Neural progenitor cell (in vitro differentiated cells): ENCODE data around the gene ST7. TPM values are rescaled to one million over a fixed set of nuclear protein-coding genes. Genes with fewer than 3 reads are reported as not detected.

Experiments used
- DNase-seq: peaks from one replicate; pipeline ENCODE4 v3.0.0-alpha.2; 2016; ENCODE audit warnings: low spot score
- H2AFZ ChIP-seq: fragments of 200-600 bp; sonication (generic); replicated peaks from 2 replicates; pipeline ENCODE4 v1.6.1; 2016; ENCODE audit warnings: antibody characterized with exemption
- H3F3A ChIP-seq: fragments of 200-600 bp; sonication (generic); 2 replicates; pipeline ENCODE4 v1.6.1; 2016; ENCODE audit warnings: antibody characterized with exemption, low read depth
- H3K27ac ChIP-seq: fragments of 200-600 bp; sonication (generic); 2 replicates; pipeline ENCODE4 v1.5.1; 2016; ENCODE audit warnings: mild to moderate bottlenecking
- H3K27me3 ChIP-seq: fragments of 200-600 bp; sonication (generic); 2 replicates; pipeline ENCODE4 v1.6.1; 2016; ENCODE audit warnings: mild to moderate bottlenecking, moderate library complexity
- H3K36me3 ChIP-seq: fragments of 200-600 bp; sonication (generic); 2 replicates; pipeline ENCODE4 v1.5.1; 2016
- H3K4me1 ChIP-seq: fragments of 200-600 bp; sonication (generic); 2 replicates; pipeline ENCODE4 v1.6.1; 2016; ENCODE audit warnings: mixed run types
- H3K4me2 ChIP-seq: fragments of 200-600 bp; sonication (generic); 2 replicates; pipeline ENCODE4 v1.6.1; 2016
- H3K4me3 ChIP-seq: fragments of 200-600 bp; sonication (generic); 2 replicates; pipeline ENCODE4 v1.5.1; 2016
- H3K79me2 ChIP-seq: fragments of 200-600 bp; sonication (generic); 2 replicates; pipeline ENCODE4 v1.6.1; 2016; ENCODE audit warnings: low read depth
- H3K9ac ChIP-seq: fragments of 200-600 bp; sonication (generic); 2 replicates; pipeline ENCODE4 v1.6.1; 2016
- H3K9me3 ChIP-seq: fragments of 200-600 bp; sonication (generic); 2 replicates; pipeline ENCODE4 v1.5.1; 2016; ENCODE audit warnings: low read depth
- H4K20me1 ChIP-seq: fragments of 200-600 bp; sonication (generic); 2 replicates; pipeline ENCODE4 v1.6.1; 2016; ENCODE audit warnings: low read depth
- H3K27ac Mint-ChIP-seq: 3 replicates; pipeline ENCODE4 v1.8.0; 2021; ENCODE audit warnings: mixed read lengths
- H3K27me3 Mint-ChIP-seq: 2 replicates; pipeline ENCODE4 v1.8.0; 2022; ENCODE audit warnings: low read depth, mild to moderate bottlenecking, inconsistent platforms, moderate library complexity, mixed read lengths; ENCODE audit not compliant: insufficient read depth
- H3K36me3 Mint-ChIP-seq: 3 replicates; pipeline ENCODE4 v1.8.0; 2021; ENCODE audit warnings: mixed read lengths
- H3K4me1 Mint-ChIP-seq: 3 replicates; pipeline ENCODE4 v1.8.0; 2021; ENCODE audit warnings: mixed read lengths
- H3K4me3 Mint-ChIP-seq: 3 replicates; pipeline ENCODE4 v1.8.0; 2021; ENCODE audit warnings: mild to moderate bottlenecking, moderate library complexity, mixed read lengths
- H3K9me3 Mint-ChIP-seq: 3 replicates; pipeline ENCODE4 v1.8.0; 2020; ENCODE audit warnings: mixed read lengths
- EZH2 ChIP-seq: fragments of 200-600 bp; sonication (generic); IDR thresholded peaks from 2 replicates; pipeline ENCODE4 v1.6.1; 2017; ENCODE audit warnings: antibody characterized with exemption, mild to moderate bottlenecking, moderate library complexity
- EZH2phosphoT487 ChIP-seq: fragments of 200-600 bp; sonication (generic); IDR thresholded peaks from 2 replicates; pipeline ENCODE4 v1.6.1; 2017; ENCODE audit warnings: antibody characterized with exemption
- total RNA-seq: library from RNA; depleted of rRNA; stranded (reverse); fragments of >200 nt; gene quantifications from 2 replicates; pipeline ENCODE4 v1.2.3, GENCODE V29; 2015; ENCODE audit warnings: low replicate concordance
- TF ChIP-seq, protein P1 (sequence below): fragments of 200-600 bp; sonication (generic); IDR thresholded peaks from 2 replicates; pipeline ENCODE4 v1.5.1; 2017; ENCODE audit warnings: antibody characterized with exemption, mild to moderate bottlenecking

ST7 gene
- total RNA-seq, 1 donor from 2014 or later, result 5.8 TPM

- Histone ChIP-seq H3F3A (no peaks in the 10 kb centered on the region), H3K79me2 (no peaks in the 10 kb centered on the region), H3K4me3 (no peak overlapping the region), H3K4me2 (no peak overlapping the region), H3K36me3 (no peaks in the 10 kb centered on the region), H3K27me3 (no peaks in the 10 kb centered on the region), H3K9me3 (no peaks in the 10 kb centered on the region), H3K9ac (no peak overlapping the region), H2AFZ (no peak overlapping the region), H4K20me1 (no peaks in the 10 kb centered on the region), H3K4me1 (no peaks in the 10 kb centered on the region), H3K27ac (no peak overlapping the region)
- no peak overlapping the region for H3K27ac Mint-ChIP-seq
- no peaks in the 10 kb centered on the region for H3K9me3 Mint-ChIP-seq
- no peak overlapping the region for H3K4me3 Mint-ChIP-seq
- TF ChIP-seq EZH2phosphoT487 (no peak), EZH2 (no peak)
- TF ChIP-seq, protein P1, sequence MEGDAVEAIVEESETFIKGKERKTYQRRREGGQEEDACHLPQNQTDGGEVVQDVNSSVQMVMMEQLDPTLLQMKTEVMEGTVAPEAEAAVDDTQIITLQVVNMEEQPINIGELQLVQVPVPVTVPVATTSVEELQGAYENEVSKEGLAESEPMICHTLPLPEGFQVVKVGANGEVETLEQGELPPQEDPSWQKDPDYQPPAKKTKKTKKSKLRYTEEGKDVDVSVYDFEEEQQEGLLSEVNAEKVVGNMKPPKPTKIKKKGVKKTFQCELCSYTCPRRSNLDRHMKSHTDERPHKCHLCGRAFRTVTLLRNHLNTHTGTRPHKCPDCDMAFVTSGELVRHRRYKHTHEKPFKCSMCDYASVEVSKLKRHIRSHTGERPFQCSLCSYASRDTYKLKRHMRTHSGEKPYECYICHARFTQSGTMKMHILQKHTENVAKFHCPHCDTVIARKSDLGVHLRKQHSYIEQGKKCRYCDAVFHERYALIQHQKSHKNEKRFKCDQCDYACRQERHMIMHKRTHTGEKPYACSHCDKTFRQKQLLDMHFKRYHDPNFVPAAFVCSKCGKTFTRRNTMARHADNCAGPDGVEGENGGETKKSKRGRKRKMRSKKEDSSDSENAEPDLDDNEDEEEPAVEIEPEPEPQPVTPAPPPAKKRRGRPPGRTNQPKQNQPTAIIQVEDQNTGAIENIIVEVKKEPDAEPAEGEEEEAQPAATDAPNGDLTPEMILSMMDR, result no peak
- peaks cover 12% of the 10 kb centered on the region for H3K36me3 Mint-ChIP-seq
- H3K4me1 Mint-ChIP-seq, result peaks cover 6% of the 10 kb centered on the region
- no peak for DNase-seq
- no peaks in the 10 kb centered on the region for H3K27me3 Mint-ChIP-seq
These were observed 264.1 kb downstream of the ST7 start for GRCh38 chr7:117217106-117218035.

GRCh38 chr7:117218700-117219099, 265.4 kb downstream of the ST7 start:
- no peaks in the 10 kb centered on the region for H3K27me3 ChIP-seq
- TF ChIP-seq, protein P1, result no peak
- TF ChIP-seq EZH2 (no peak), EZH2phosphoT487 (no peak)
- H3K27ac Mint-ChIP-seq, result no peak overlapping the region

DNA sequence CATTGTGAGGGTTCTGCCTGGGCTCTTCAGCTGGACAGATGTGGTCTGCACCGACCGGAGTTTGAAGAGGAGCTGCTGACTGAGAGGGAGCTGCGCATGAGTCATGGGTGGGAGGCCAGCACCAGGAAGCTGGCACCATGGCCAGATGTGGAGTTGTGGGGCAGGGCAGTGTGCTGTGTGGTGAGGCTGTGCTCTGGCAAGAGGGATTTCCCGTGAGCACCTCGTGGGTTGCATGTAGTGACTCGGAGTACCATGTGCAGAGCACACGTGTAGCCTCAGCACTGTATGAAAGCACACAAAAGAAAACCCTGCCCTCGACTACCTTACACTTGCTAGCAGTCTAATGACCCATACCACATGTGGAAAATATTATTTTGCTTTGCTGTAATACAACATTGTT, 266.2 kb downstream of the ST7 start:
- Histone ChIP-seq H3K9me3 (no peaks in the 10 kb centered on the region), H3K4me2 (no peak overlapping the region), H3K4me1 (no peaks in the 10 kb centered on the region), H3F3A (no peaks in the 10 kb centered on the region), H3K27ac (no peak overlapping the region), H2AFZ (no peak overlapping the region), H4K20me1 (no peaks in the 10 kb centered on the region), H3K4me3 (no peak overlapping the region), H3K36me3 (no peaks in the 10 kb centered on the region), H3K9ac (no peak overlapping the region), H3K27me3 (no peaks in the 10 kb centered on the region), H3K79me2 (no peaks in the 10 kb centered on the region)
- DNase-seq, result no peak
- Mint-ChIP-seq H3K9me3 (no peaks in the 10 kb centered on the region), H3K27me3 (no peaks in the 10 kb centered on the region), H3K36me3 (peaks cover 13% of the 10 kb centered on the region), H3K4me1 (peaks cover 6% of the 10 kb centered on the region), H3K27ac (no peak overlapping the region), H3K4me3 (no peak overlapping the region)
- TF ChIP-seq, protein P1, result no peak
- TF ChIP-seq EZH2 (no peak), EZH2phosphoT487 (no peak)

More at GRCh38 chr7:117218700-117219099, 265.4 kb downstream of the ST7 start:
- no peak overlapping the region for H3K4me2 ChIP-seq
- H3K4me1 Mint-ChIP-seq, result peaks cover 6% of the 10 kb centered on the region
- no peak overlapping the region for H3K4me3 Mint-ChIP-seq
- H4K20me1 ChIP-seq, result no peaks in the 10 kb centered on the region
- H3K27ac ChIP-seq, result no peak overlapping the region
- H3K36me3 Mint-ChIP-seq, result peaks cover 16% of the 10 kb centered on the region
- no peak overlapping the region for H2AFZ ChIP-seq
- no peaks in the 10 kb centered on the region for H3K27me3 Mint-ChIP-seq
- H3K4me3 ChIP-seq, result no peak overlapping the region
- no peaks in the 10 kb centered on the region for H3K4me1 ChIP-seq
- no peaks in the 10 kb centered on the region for H3K9me3 ChIP-seq
- no peaks in the 10 kb centered on the region for H3K79me2 ChIP-seq
- no peaks in the 10 kb centered on the region for H3F3A ChIP-seq
- H3K36me3 ChIP-seq, result no peaks in the 10 kb centered on the region
- no peak for DNase-seq
- H3K9ac ChIP-seq, result no peak overlapping the region
- H3K9me3 Mint-ChIP-seq, result no peaks in the 10 kb centered on the region
